NCI-H69 (cell line): ENCODE results near the gene SERPINB2.
A peak's percentile ranks its signal among the peaks of the same experiment; 100 is the strongest.
"Not testable (repeated sequence)": the region's sequence is repeated elsewhere in the genome, so short reads cannot be mapped to it uniquely, and the experiment has no call there.

Experiments
- DNase-seq: peaks from one replicate; lab custom pipeline; 2025; lab: John Stamatoyannopoulos, UW

Gene SERPINB2

GRCh38 chr18:63888470-63889190 lies 1.1 kb downstream of the SERPINB2 start:
- peak; percentile 13 for DNase-seq

- no peak for DNase-seq
Measured at GRCh38 chr18:63889626-63890025, 2.1 kb downstream of the SERPINB2 start.

GRCh38 chr18:63890237-63890949 lies 2.9 kb downstream of the SERPINB2 start:
- DNase-seq = peak; percentile 64

- DNase-seq = peak; percentile 67
Measured at GRCh38 chr18:63890950-63891304, 3.4 kb downstream of the SERPINB2 start.

GRCh38 chr18:63892566-63892965 lies 5.1 kb downstream of the SERPINB2 start:
- no peak for DNase-seq

GRCh38 chr18:63894106-63894772 lies 6.7 kb downstream of the SERPINB2 start:
- no peak for DNase-seq

- no peak for DNase-seq
Measured at GRCh38 chr18:63895190-63895589, 7.7 kb downstream of the SERPINB2 start.

GRCh38 chr18:63897072-63897471 lies 9.6 kb downstream of the SERPINB2 start:
- DNase-seq = peak; percentile 93

GRCh38 chr18:63899206-63899605 lies 11.7 kb downstream of the SERPINB2 start:
- DNase-seq = no peak

- DNase-seq = no peak
Measured at GRCh38 chr18:63903851-63904570, 16.5 kb downstream of the SERPINB2 start.

GRCh38 chr18:63904694-63905093 lies 17.2 kb downstream of the SERPINB2 start:
- no peak for DNase-seq

GRCh38 chr18:63905361-63905760 lies 17.9 kb downstream of the SERPINB2 start:
- no peak for DNase-seq

GRCh38 chr18:63906056-63906455 lies 18.6 kb downstream of the SERPINB2 start:
- DNase-seq = no peak

- DNase-seq = no peak
Measured at GRCh38 chr18:63907664-63908063, 20.2 kb downstream of the SERPINB2 start, which contains the start of gene SERPINB10. Gene SERPINB10, plus strand, starts transcription at chr18:63907958. Its CDS starts 7,553 bp downstream, at chr18:63915511.

GRCh38 chr18:63908858-63909257 lies 21.4 kb downstream of the SERPINB2 start:
- DNase-seq = no peak

- no peak for DNase-seq
Measured at GRCh38 chr18:63909870-63910269, 22.4 kb downstream of the SERPINB2 start.

GRCh38 chr18:63917817-63918216 lies 30.3 kb downstream of the SERPINB2 start:
- no peak for DNase-seq

GRCh38 chr18:63922049-63922448 lies 34.5 kb downstream of the SERPINB2 start:
- no peak for DNase-seq

- no peak for DNase-seq
Measured at GRCh38 chr18:63924551-63924950, 37.0 kb downstream of the SERPINB2 start.

- DNase-seq = no peak
Measured at GRCh38 chr18:63928331-63928730, 40.8 kb downstream of the SERPINB2 start.

- DNase-seq = not testable (repeated sequence)
Measured at GRCh38 chr18:63929369-63929768, 41.9 kb downstream of the SERPINB2 start.

- DNase-seq = no peak
Measured at GRCh38 chr18:63930773-63931354, 43.4 kb downstream of the SERPINB2 start.
